GM12864 (cell line): Measurements from ENCODE around the gene MUC13.

Experiments
- DNase-seq: peaks from one replicate; pipeline ENCODE4 v3.0.0-alpha.2; 2011; ENCODE audit warnings: low read depth
- H3K4me3 ChIP-seq: 2 replicates; pipeline ENCODE4 v1.5.1; 2011; ENCODE audit warnings: mild to moderate bottlenecking, low read depth, low read length, control low read depth
- CTCF ChIP-seq: IDR thresholded peaks from 2 replicates; pipeline ENCODE4 v1.5.1; 2011; ENCODE audit warnings: low read depth, mild to moderate bottlenecking, moderate library complexity, low read length, control low read depth, inconsistent platforms; ENCODE audit errors: missing control alignments

The MUC13 gene

GRCh38 chr3:124885466-124886167, 48.9 kb downstream of the MUC13 start:
- TF ChIP-seq CTCF = no peak
- no peak for DNase-seq
- no peak overlapping the region for H3K4me3 ChIP-seq

- TF ChIP-seq CTCF = no peak
- no peak overlapping the region for H3K4me3 ChIP-seq
- DNase-seq = no peak
Observed at GRCh38 chr3:124884474-124885101, 50.0 kb downstream of the MUC13 start.

- no peak for TF ChIP-seq CTCF
- no peak for DNase-seq
- H3K4me3 ChIP-seq = no peak overlapping the region
Observed at GRCh38 chr3:124883766-124884473, 50.6 kb downstream of the MUC13 start.

GRCh38 chr3:124882816-124883747, 51.5 kb downstream of the MUC13 start:
- no peak for DNase-seq
- H3K4me3 ChIP-seq = no peak overlapping the region
- TF ChIP-seq CTCF = no peak

GRCh38 chr3:124881976-124882697, 52.4 kb downstream of the MUC13 start:
- no peak for DNase-seq
- no peak for TF ChIP-seq CTCF
- no peak overlapping the region for H3K4me3 ChIP-seq

- no peak for TF ChIP-seq CTCF
- H3K4me3 ChIP-seq = no peak overlapping the region
- no peak for DNase-seq
Observed at GRCh38 chr3:124879337-124879680, 55.2 kb downstream of the MUC13 start.
